ENCODE results near the gene RNF208. TPM values are rescaled to one million over a fixed set of nuclear protein-coding genes. Genes with fewer than 3 reads are reported as not detected.

The RNF208 gene
- total and polyA plus RNA-seq, 2 experiments from 2014 or later = 1.4 to 5.6 TPM

Other genes with a start within 250 kb of the RNF208 start
Only the 30 nearest of the 32 such genes appear.
- gene PAXX, start 229.8 kb downstream of the RNF208 start, total RNA-seq (2014; rRNA removed; shearing (Covaris generic)) = 33.9 and 71.5 TPM in 2 replicates
- 86.0 and 88.3 TPM in 2 replicates for gene PAXX, start 229.8 kb downstream of the RNF208 start, polyA plus RNA-seq (2016; fragmentation: Nextera tagmentation; extraction: Ambion mirVana)
- 0.56 TPM in 1 of 2 replicates, not detected in the other for gene CLIC3, start 225.7 kb downstream of the RNF208 start, total RNA-seq (2014; rRNA removed; shearing (Covaris generic))
- 0.53 and 0.57 TPM in 2 replicates for gene CLIC3, start 225.7 kb downstream of the RNF208 start, polyA plus RNA-seq (2016; fragmentation: Nextera tagmentation; extraction: Ambion mirVana)
- 14.2 and 16.0 TPM in 2 replicates for gene ABCA2, start 194.0 kb downstream of the RNF208 start, total RNA-seq (2014; rRNA removed; shearing (Covaris generic))
- 5.6 and 7.0 TPM in 2 replicates for gene ABCA2, start 194.0 kb downstream of the RNF208 start, polyA plus RNA-seq (2016; fragmentation: Nextera tagmentation; extraction: Ambion mirVana)
- gene FUT7, start 190.2 kb downstream of the RNF208 start, total RNA-seq (2014; rRNA removed; shearing (Covaris generic)) = not detected in 2 replicates
- gene FUT7, start 190.2 kb downstream of the RNF208 start, polyA plus RNA-seq (2016; fragmentation: Nextera tagmentation; extraction: Ambion mirVana) = not detected in 2 replicates
- gene NPDC1, start 176.1 kb downstream of the RNF208 start, total RNA-seq (2014; rRNA removed; shearing (Covaris generic)) = 26.2 and 34.3 TPM in 2 replicates
- 35.5 and 36.7 TPM in 2 replicates for gene NPDC1, start 176.1 kb downstream of the RNF208 start, polyA plus RNA-seq (2016; fragmentation: Nextera tagmentation; extraction: Ambion mirVana)
- gene ENTPD2, start 168.2 kb downstream of the RNF208 start, total RNA-seq (2014; rRNA removed; shearing (Covaris generic)) = 1.1 and 1.9 TPM in 2 replicates
- 1.8 and 2.9 TPM in 2 replicates for gene ENTPD2, start 168.2 kb downstream of the RNF208 start, polyA plus RNA-seq (2016; fragmentation: Nextera tagmentation; extraction: Ambion mirVana)
- 55.1 and 60.3 TPM in 2 replicates for gene SAPCD2, start 151.7 kb downstream of the RNF208 start, total RNA-seq (2014; rRNA removed; shearing (Covaris generic))
- gene SAPCD2, start 151.7 kb downstream of the RNF208 start, polyA plus RNA-seq (2016; fragmentation: Nextera tagmentation; extraction: Ambion mirVana) = 13.4 and 14.5 TPM in 2 replicates
- 5.5 and 8.1 TPM in 2 replicates for gene UAP1L1, start 144.7 kb downstream of the RNF208 start, total RNA-seq (2014; rRNA removed; shearing (Covaris generic))
- 2.5 and 3.4 TPM in 2 replicates for gene UAP1L1, start 144.7 kb downstream of the RNF208 start, polyA plus RNA-seq (2016; fragmentation: Nextera tagmentation; extraction: Ambion mirVana)
- gene MAN1B1, start 135.3 kb downstream of the RNF208 start, total RNA-seq (2014; rRNA removed; shearing (Covaris generic)) = 35.7 and 39.9 TPM in 2 replicates
- 15.7 and 18.2 TPM in 2 replicates for gene MAN1B1, start 135.3 kb downstream of the RNF208 start, polyA plus RNA-seq (2016; fragmentation: Nextera tagmentation; extraction: Ambion mirVana)
- gene DPP7, start 107.5 kb downstream of the RNF208 start, total RNA-seq (2014; rRNA removed; shearing (Covaris generic)) = 9.7 and 19.7 TPM in 2 replicates
- gene DPP7, start 107.5 kb downstream of the RNF208 start, polyA plus RNA-seq (2016; fragmentation: Nextera tagmentation; extraction: Ambion mirVana) = 25.2 and 26.8 TPM in 2 replicates
- 2.1 and 5.5 TPM in 2 replicates for gene GRIN1, start 83.1 kb downstream of the RNF208 start, total RNA-seq (2014; rRNA removed; shearing (Covaris generic))
- 2.5 and 2.7 TPM in 2 replicates for gene GRIN1, start 83.1 kb downstream of the RNF208 start, polyA plus RNA-seq (2016; fragmentation: Nextera tagmentation; extraction: Ambion mirVana)
- 0.16 and 0.21 TPM in 2 replicates for gene LRRC26, start 52.2 kb downstream of the RNF208 start, total RNA-seq (2014; rRNA removed; shearing (Covaris generic))
- gene LRRC26, start 52.2 kb downstream of the RNF208 start, polyA plus RNA-seq (2016; fragmentation: Nextera tagmentation; extraction: Ambion mirVana) = 3.0 and 4.3 TPM in 2 replicates
- not detected in 2 replicates for gene TMEM210, start 50.2 kb downstream of the RNF208 start, total RNA-seq (2014; rRNA removed; shearing (Covaris generic))
- gene TMEM210, start 50.2 kb downstream of the RNF208 start, polyA plus RNA-seq (2016; fragmentation: Nextera tagmentation; extraction: Ambion mirVana) = not detected in 2 replicates
- 41.5 and 42.9 TPM in 2 replicates for gene ANAPC2, start 33.7 kb downstream of the RNF208 start, total RNA-seq (2014; rRNA removed; shearing (Covaris generic))
- 16.4 and 19.2 TPM in 2 replicates for gene ANAPC2, start 33.7 kb downstream of the RNF208 start, polyA plus RNA-seq (2016; fragmentation: Nextera tagmentation; extraction: Ambion mirVana)
- gene SSNA1, start 33.6 kb downstream of the RNF208 start, total RNA-seq (2014; rRNA removed; shearing (Covaris generic)) = 91.5 and 132 TPM in 2 replicates
- 154 TPM in 2 replicates for gene SSNA1, start 33.6 kb downstream of the RNF208 start, polyA plus RNA-seq (2016; fragmentation: Nextera tagmentation; extraction: Ambion mirVana)
- 29.2 and 29.3 TPM in 2 replicates for gene TPRN, start 21.5 kb downstream of the RNF208 start, total RNA-seq (2014; rRNA removed; shearing (Covaris generic))
- gene TPRN, start 21.5 kb downstream of the RNF208 start, polyA plus RNA-seq (2016; fragmentation: Nextera tagmentation; extraction: Ambion mirVana) = 6.4 and 9.1 TPM in 2 replicates
- 43.2 and 53.4 TPM in 2 replicates for gene TMEM203, start 16.6 kb downstream of the RNF208 start, total RNA-seq (2014; rRNA removed; shearing (Covaris generic))
- 32.7 and 37.4 TPM in 2 replicates for gene TMEM203, start 16.6 kb downstream of the RNF208 start, polyA plus RNA-seq (2016; fragmentation: Nextera tagmentation; extraction: Ambion mirVana)
- gene NDOR1, start 16.5 kb downstream of the RNF208 start, total RNA-seq (2014; rRNA removed; shearing (Covaris generic)) = 25.4 and 38.1 TPM in 2 replicates
- 19.4 and 19.7 TPM in 2 replicates for gene NDOR1, start 16.5 kb downstream of the RNF208 start, polyA plus RNA-seq (2016; fragmentation: Nextera tagmentation; extraction: Ambion mirVana)
- 1.4 and 2.0 TPM in 2 replicates for gene CYSRT1, start 2.9 kb upstream of the RNF208 start, total RNA-seq (2014; rRNA removed; shearing (Covaris generic))
- gene CYSRT1, start 2.9 kb upstream of the RNF208 start, polyA plus RNA-seq (2016; fragmentation: Nextera tagmentation; extraction: Ambion mirVana) = 2.0 and 3.2 TPM in 2 replicates
- gene RNF224, start 5.3 kb upstream of the RNF208 start, total RNA-seq (2014; rRNA removed; shearing (Covaris generic)) = 0.63 TPM in 1 of 2 replicates, not detected in the other
- gene RNF224, start 5.3 kb upstream of the RNF208 start, polyA plus RNA-seq (2016; fragmentation: Nextera tagmentation; extraction: Ambion mirVana) = not detected in 2 replicates
- not detected in 2 replicates for gene SLC34A3, start 8.7 kb upstream of the RNF208 start, total RNA-seq (2014; rRNA removed; shearing (Covaris generic))
- gene SLC34A3, start 8.7 kb upstream of the RNF208 start, polyA plus RNA-seq (2016; fragmentation: Nextera tagmentation; extraction: Ambion mirVana) = not detected in 2 replicates
- gene TUBB4B, start 19.0 kb upstream of the RNF208 start, total RNA-seq (2014; rRNA removed; shearing (Covaris generic)) = 334 and 374 TPM in 2 replicates
- gene TUBB4B, start 19.0 kb upstream of the RNF208 start, polyA plus RNA-seq (2016; fragmentation: Nextera tagmentation; extraction: Ambion mirVana) = 389 and 408 TPM in 2 replicates
- gene STPG3, start 29.0 kb upstream of the RNF208 start, total RNA-seq (2014; rRNA removed; shearing (Covaris generic)) = not detected in 2 replicates
- not detected in 2 replicates for gene STPG3, start 29.0 kb upstream of the RNF208 start, polyA plus RNA-seq (2016; fragmentation: Nextera tagmentation; extraction: Ambion mirVana)
- 79.5 and 97.3 TPM in 2 replicates for gene NELFB, start 33.1 kb upstream of the RNF208 start, total RNA-seq (2014; rRNA removed; shearing (Covaris generic))
- 30.0 and 31.2 TPM in 2 replicates for gene NELFB, start 33.1 kb upstream of the RNF208 start, polyA plus RNA-seq (2016; fragmentation: Nextera tagmentation; extraction: Ambion mirVana)
- 14.4 and 19.0 TPM in 2 replicates for gene TOR4A, start 55.5 kb upstream of the RNF208 start, total RNA-seq (2014; rRNA removed; shearing (Covaris generic))
- 2.0 and 2.1 TPM in 2 replicates for gene TOR4A, start 55.5 kb upstream of the RNF208 start, polyA plus RNA-seq (2016; fragmentation: Nextera tagmentation; extraction: Ambion mirVana)
- gene NRARP, start 80.0 kb upstream of the RNF208 start, total RNA-seq (2014; rRNA removed; shearing (Covaris generic)) = 39.0 and 55.1 TPM in 2 replicates
- 4.0 and 4.8 TPM in 2 replicates for gene NRARP, start 80.0 kb upstream of the RNF208 start, polyA plus RNA-seq (2016; fragmentation: Nextera tagmentation; extraction: Ambion mirVana)
- 3.6 and 4.4 TPM in 2 replicates for gene EXD3, start 200.9 kb upstream of the RNF208 start, total RNA-seq (2014; rRNA removed; shearing (Covaris generic))
- 9.7 and 9.9 TPM in 2 replicates for gene EXD3, start 200.9 kb upstream of the RNF208 start, polyA plus RNA-seq (2016; fragmentation: Nextera tagmentation; extraction: Ambion mirVana)
- 0.59 and 0.62 TPM in 2 replicates for gene NOXA1, start 201.2 kb upstream of the RNF208 start, total RNA-seq (2014; rRNA removed; shearing (Covaris generic))
- 0.68 and 1.4 TPM in 2 replicates for gene NOXA1, start 201.2 kb upstream of the RNF208 start, polyA plus RNA-seq (2016; fragmentation: Nextera tagmentation; extraction: Ambion mirVana)
- gene ENTPD8, start 219.1 kb upstream of the RNF208 start, total RNA-seq (2014; rRNA removed; shearing (Covaris generic)) = 0.42 and 1.6 TPM in 2 replicates
- gene ENTPD8, start 219.1 kb upstream of the RNF208 start, polyA plus RNA-seq (2016; fragmentation: Nextera tagmentation; extraction: Ambion mirVana) = 0.89 and 1.1 TPM in 2 replicates
- 87.0 and 103 TPM in 2 replicates for gene NSMF, start 237.1 kb upstream of the RNF208 start, total RNA-seq (2014; rRNA removed; shearing (Covaris generic))
- 20.3 and 22.3 TPM in 2 replicates for gene NSMF, start 237.1 kb upstream of the RNF208 start, polyA plus RNA-seq (2016; fragmentation: Nextera tagmentation; extraction: Ambion mirVana)

Data from GM23338 (cell line).